CD4-positive, alpha-beta T cell (primary cell): ENCODE measurements around the gene BMX. TPM values are rescaled to one million over a fixed set of nuclear protein-coding genes. Genes with fewer than 3 reads are reported as not detected.

Experiments
- ATAC-seq: fragments of 200-7000 bp; cut with Tn5 transposase; one replicate; pipeline ENCODE4 v1.10.0; 2022; ENCODE audit warnings: mild to moderate bottlenecking; ENCODE audit not compliant: poor library complexity
- CTCF ChIA-PET: fragments of 350-600 bp; sonication (Branson Sonifier 250); formaldehyde crosslinking; loops from one replicate; lab custom pipeline; 2021; ENCODE audit warnings: antibody characterized with exemption, inconsistent platforms; lab: Charles Lee
- POLR2A ChIA-PET: fragments of 350-600 bp; sonication (Branson Sonifier 250); formaldehyde crosslinking; loops from one replicate; lab custom pipeline; 2021; ENCODE audit warnings: antibody characterized with exemption, inconsistent platforms; lab: Charles Lee
- DNase-seq, 14 experiments: peaks; one replicate each; pipeline ENCODE4 v3.0.0-alpha.2; 2013 to 2020; ENCODE audit warnings: mixed read lengths in 2 of 14
- H3K27ac ChIP-seq, 2 donors: one replicate each; pipeline versions ENCODE4 v1.5.1 to v1.7.0; 2013; ENCODE audit warnings: low read length in 2 of 2, low read depth in 1 of 2, mild to moderate bottlenecking in 1 of 2
- H3K27me3 ChIP-seq, 2 experiments: 1 replicate in 1 of 2; 2 replicates in 1 of 2; pipeline versions ENCODE4 v1.6.1 to v1.7.0; 2013; ENCODE audit warnings: low read length in 2 of 2, control low read depth in 1 of 2, mild to moderate bottlenecking in 1 of 2, moderate library complexity in 1 of 2; ENCODE audit not compliant: insufficient read depth in 2 of 2, control insufficient read depth in 1 of 2
- H3K36me3 ChIP-seq: one replicate; pipeline ENCODE4 v1.6.1; 2013; ENCODE audit warnings: low read length, control low read depth; ENCODE audit not compliant: insufficient read depth
- H3K4me1 ChIP-seq: one replicate; pipeline ENCODE4 v1.6.1; 2013; ENCODE audit warnings: low read length, control low read depth; ENCODE audit not compliant: insufficient read depth
- H3K4me3 ChIP-seq: one replicate; pipeline ENCODE4 v1.5.1; 2013; ENCODE audit warnings: mild to moderate bottlenecking, low read length, moderate library complexity
- H3K9me3 ChIP-seq, 2 experiments: 1 replicate in 1 of 2; 2 replicates in 1 of 2; pipeline versions ENCODE4 v1.6.1 to v1.7.0; 2013; ENCODE audit warnings: low read length in 2 of 2, mild to moderate bottlenecking in 2 of 2, control low read depth in 1 of 2, moderate library complexity in 1 of 2; ENCODE audit not compliant: control insufficient read depth in 1 of 2, insufficient read depth in 1 of 2
- H3K27ac Mint-ChIP-seq: one replicate; pipeline ENCODE4 v1.8.0; 2020; ENCODE audit warnings: mixed read lengths
- H3K27me3 Mint-ChIP-seq: one replicate; pipeline ENCODE4 v1.8.0; 2021; ENCODE audit warnings: mixed read lengths
- H3K36me3 Mint-ChIP-seq: one replicate; pipeline ENCODE4 v1.8.0; 2021; ENCODE audit warnings: low read depth, mixed read lengths
- H3K4me1 Mint-ChIP-seq: one replicate; pipeline ENCODE4 v1.8.0; 2021; ENCODE audit warnings: low read depth, mixed read lengths
- H3K4me3 Mint-ChIP-seq: one replicate; pipeline ENCODE4 v1.8.0; 2020; ENCODE audit warnings: mild to moderate bottlenecking, mixed read lengths
- H3K9me3 Mint-ChIP-seq: one replicate; pipeline ENCODE4 v1.8.0; 2020; ENCODE audit warnings: mixed read lengths
- intact Hi-C, 2 experiments: fragments of 100-400 bp; cut with DNase I in 1 of 2; cut with micrococcal nuclease in 1 of 2; formaldehyde crosslinking; loops; one replicate each; pipeline versions ENCODE4 v1.15.1 to v1.9.0; 2023 to 2025; cut with DNase I, micrococcal nuclease
- total RNA-seq, 174 experiments: library from RNA in 2 of 174; stranded (reverse) in 2 of 174; gene quantifications; one replicate each; pipeline ENCODE4 v1.2.3 and lab custom pipeline; 2021 to 2026
- TF ChIP-seq, protein P1 (sequence below): fragments of 200-600 bp; IDR thresholded peaks from one replicate; pipeline ENCODE4 v1.8.0; 2022; ENCODE audit warnings: antibody characterized with exemption, mild to moderate bottlenecking

BMX gene
- total RNA-seq, 2 experiments from 2014 or later = not detected

DNA sequence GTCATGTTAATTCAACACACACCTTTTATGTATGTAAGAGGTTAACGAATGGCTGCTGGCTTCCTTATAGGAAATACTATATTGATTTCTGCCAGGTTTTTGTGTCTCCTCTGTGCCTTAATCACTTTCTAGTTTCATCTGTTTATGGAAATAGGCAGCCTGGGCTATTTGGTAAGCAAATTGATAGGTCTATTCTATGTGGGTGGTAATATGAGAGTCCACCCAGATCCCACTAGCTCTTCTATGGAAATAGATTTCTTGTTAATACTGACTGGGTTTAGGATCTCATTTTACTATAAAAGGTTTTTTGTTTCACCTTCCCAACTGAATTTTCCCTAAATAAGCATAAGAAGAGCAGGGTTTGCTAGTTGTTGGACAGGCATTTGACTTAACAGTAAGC, 4.1 kb downstream of the BMX start:
- no peak overlapping the region for H3K27ac Mint-ChIP-seq
- H3K36me3 Mint-ChIP-seq = no peaks in the 10 kb centered on the region
- Histone ChIP-seq H3K27ac (no peak overlapping the region), H3K36me3 (no peaks in the 10 kb centered on the region), H3K4me1 (no peaks in the 10 kb centered on the region), H3K9me3 (no peaks in the 10 kb centered on the region), H3K27me3 (peaks cover 2 to 10% of the 10 kb centered on the region in 2 experiments), H3K4me3 (no peak overlapping the region)
- no peaks in the 10 kb centered on the region for H3K4me1 Mint-ChIP-seq
- ATAC-seq = no peak
- intact Hi-C loops = no loop called here
- peaks cover 23% of the 10 kb centered on the region for H3K27me3 Mint-ChIP-seq
- TF ChIP-seq, protein P1, sequence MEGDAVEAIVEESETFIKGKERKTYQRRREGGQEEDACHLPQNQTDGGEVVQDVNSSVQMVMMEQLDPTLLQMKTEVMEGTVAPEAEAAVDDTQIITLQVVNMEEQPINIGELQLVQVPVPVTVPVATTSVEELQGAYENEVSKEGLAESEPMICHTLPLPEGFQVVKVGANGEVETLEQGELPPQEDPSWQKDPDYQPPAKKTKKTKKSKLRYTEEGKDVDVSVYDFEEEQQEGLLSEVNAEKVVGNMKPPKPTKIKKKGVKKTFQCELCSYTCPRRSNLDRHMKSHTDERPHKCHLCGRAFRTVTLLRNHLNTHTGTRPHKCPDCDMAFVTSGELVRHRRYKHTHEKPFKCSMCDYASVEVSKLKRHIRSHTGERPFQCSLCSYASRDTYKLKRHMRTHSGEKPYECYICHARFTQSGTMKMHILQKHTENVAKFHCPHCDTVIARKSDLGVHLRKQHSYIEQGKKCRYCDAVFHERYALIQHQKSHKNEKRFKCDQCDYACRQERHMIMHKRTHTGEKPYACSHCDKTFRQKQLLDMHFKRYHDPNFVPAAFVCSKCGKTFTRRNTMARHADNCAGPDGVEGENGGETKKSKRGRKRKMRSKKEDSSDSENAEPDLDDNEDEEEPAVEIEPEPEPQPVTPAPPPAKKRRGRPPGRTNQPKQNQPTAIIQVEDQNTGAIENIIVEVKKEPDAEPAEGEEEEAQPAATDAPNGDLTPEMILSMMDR = no peak
- no peak for DNase-seq
- CTCF ChIA-PET = interaction anchor here (1.1 kb wide), 1 partner anchor 10 kb away, joined by 3 read pairs; no protein-coding TSS in a partner anchor
- H3K9me3 Mint-ChIP-seq = no peaks in the 10 kb centered on the region
- no peak overlapping the region for H3K4me3 Mint-ChIP-seq
- POLR2A ChIA-PET = no interaction called here

DNA sequence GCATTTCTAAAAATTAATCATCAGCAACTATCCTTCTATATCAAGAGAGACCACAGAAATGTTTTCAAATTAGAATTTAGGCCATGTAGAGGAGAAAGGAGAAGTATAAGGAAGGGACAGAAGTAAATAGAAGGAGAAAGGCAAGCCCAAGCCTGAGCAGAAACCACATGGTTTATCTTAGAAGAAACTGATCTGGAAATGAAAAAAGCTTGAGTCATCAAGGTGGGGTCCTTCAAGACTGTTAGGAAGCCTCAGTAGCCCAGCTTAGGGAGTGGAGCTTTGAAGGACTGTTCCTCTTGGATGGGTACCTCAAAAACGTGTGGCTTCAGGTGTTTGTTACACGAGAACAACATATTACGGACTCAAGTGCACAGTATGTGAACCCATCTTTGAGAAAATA, 4.5 kb downstream of the BMX start:
- TF ChIP-seq, protein P1 = no peak
- ChIA-PET POLR2A (no interaction called here), CTCF (interaction anchor here (1.1 kb wide), 1 partner anchor 10 kb away, joined by 3 read pairs; no protein-coding TSS in a partner anchor)
- H3K27ac Mint-ChIP-seq = no peak overlapping the region
- Histone ChIP-seq H3K9me3 (no peaks in the 10 kb centered on the region), H3K27me3 (peaks cover 2 to 10% of the 10 kb centered on the region in 2 experiments), H3K4me1 (no peaks in the 10 kb centered on the region), H3K27ac (no peak overlapping the region), H3K36me3 (no peaks in the 10 kb centered on the region), H3K4me3 (no peak overlapping the region)
- intact Hi-C loops = no loop called here
- DNase-seq = no peak
- H3K4me3 Mint-ChIP-seq = no peak overlapping the region
- ATAC-seq = no peak
- H3K9me3 Mint-ChIP-seq = no peaks in the 10 kb centered on the region
- no peaks in the 10 kb centered on the region for H3K36me3 Mint-ChIP-seq
- no peaks in the 10 kb centered on the region for H3K4me1 Mint-ChIP-seq
- peaks cover 23% of the 10 kb centered on the region for H3K27me3 Mint-ChIP-seq

DNA sequence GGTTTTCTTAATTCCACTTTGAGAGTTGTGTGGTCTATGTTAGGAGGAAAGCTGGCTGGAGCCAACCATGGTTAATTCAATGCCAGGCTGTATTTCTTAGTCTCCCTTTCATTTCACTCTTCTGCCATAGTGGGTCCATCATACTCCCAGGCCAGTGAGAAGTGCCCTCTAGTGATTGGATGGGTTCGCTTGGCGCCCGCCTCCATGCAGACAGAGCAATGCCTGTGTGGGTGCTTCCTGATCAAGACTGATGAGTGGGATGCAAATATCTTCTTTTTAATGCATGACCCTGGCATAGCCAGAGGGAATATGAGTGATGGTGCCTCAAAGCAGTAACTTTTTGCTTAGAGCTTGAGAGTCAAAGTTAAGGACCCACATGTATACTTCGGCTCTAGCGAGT, 6.4 kb downstream of the BMX start:
- DNase-seq (no peak), ATAC-seq (no peak)
- Histone ChIP-seq H3K9me3 (no peaks in the 10 kb centered on the region), H3K4me3 (no peak overlapping the region), H3K27ac (no peak overlapping the region), H3K4me1 (no peaks in the 10 kb centered on the region), H3K36me3 (no peaks in the 10 kb centered on the region), H3K27me3 (peaks cover 2 to 4% of the 10 kb centered on the region in 2 experiments)
- Mint-ChIP-seq H3K27me3 (peaks cover 14% of the 10 kb centered on the region), H3K36me3 (no peaks in the 10 kb centered on the region), H3K4me1 (no peaks in the 10 kb centered on the region), H3K27ac (no peak overlapping the region), H3K9me3 (no peaks in the 10 kb centered on the region), H3K4me3 (no peak overlapping the region)
- TF ChIP-seq, protein P1 = no peak
- ChIA-PET POLR2A (no interaction called here), CTCF (interaction anchor here (1.2 kb wide), 1 partner anchor 13 kb away, joined by 4 read pairs; no protein-coding TSS in a partner anchor)
- intact Hi-C loops = no loop called here
